Measurements from ENCODE around the gene DDX52. TPM values are rescaled to one million over a fixed set of nuclear protein-coding genes. Genes with fewer than 3 reads are reported as not detected.

Gene DDX52
- total and polyA plus RNA-seq, 2 of the 8 experiments (the other 6 are each of a cell fraction or from before 2014, with no cell fraction given): 10.0 to 45.9 TPM

DNA sequence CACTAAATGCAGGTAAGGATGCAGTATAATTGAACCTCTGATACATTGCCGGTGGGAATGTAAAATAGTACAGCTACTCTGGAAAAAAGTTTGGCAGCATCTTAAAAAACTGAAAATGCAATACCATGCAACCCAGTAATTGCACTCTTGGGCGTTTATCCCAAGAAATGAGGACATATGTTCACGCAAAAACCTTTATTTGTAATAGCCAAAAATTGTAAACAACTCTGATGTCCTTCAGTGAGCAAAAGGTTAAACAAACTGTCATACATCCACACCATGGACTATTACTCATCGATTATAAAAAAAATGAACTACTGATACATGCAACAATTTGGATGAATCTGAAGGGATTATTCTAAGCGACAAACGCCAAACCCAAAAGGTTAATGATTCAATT is 51.0 kb downstream of the DDX52 start:
- WGBS, 2 experiments (ENCODE audit: extremely low coverage in 1 of 2, insufficient coverage in 1 of 2, insufficient read length in 1 of 2, insufficient replicate concordance in 2 of 2, low coverage in 1 of 2, low lambda C conversion rate in 2 of 2, missing lambda C conversion rate in 1 of 2): 85% methylated on average over 6 of the region's 6 CpGs; no CpG with 5 or more reads in 1 of the 2 experiments

More for the DNA sequence above, 51.0 kb downstream of the DDX52 start:
- Histone ChIP-seq H3K9ac (replicated peaks in 1 of 4; ENCODE audit: extremely low read depth in 1 of 4, low read depth in 3 of 4, low read length in 3 of 4) (no peak overlapping the region), H3K27me3 (replicated peaks in 1 of 4; ENCODE audit: control insufficient read depth in 3 of 4, extremely low read depth in 1 of 4, insufficient read depth in 3 of 4, low read length in 3 of 4) (no peaks in the 10 kb centered on the region), H3K56ac (replicated peaks; ENCODE audit: insufficient read length, low read depth, low read length) (no peak overlapping the region), H3K9me3 (ENCODE audit: insufficient read depth in 2 of 2, low read depth in 1 of 2, low read length in 1 of 2) (no peaks in the 10 kb centered on the region), H2BK5ac (ENCODE audit: low read depth, low read length) (no peak overlapping the region), H3K23me2 (ENCODE audit: low read depth, low read length) (no peaks in the 10 kb centered on the region), H3K4ac (replicated peaks; ENCODE audit: insufficient read length, low read depth, low read length) (no peak overlapping the region), H3K14ac (ENCODE audit: insufficient read length) (no peak overlapping the region), H3K23ac (ENCODE audit: insufficient read length) (no peak overlapping the region), H3K27ac (ENCODE audit: low read depth, low read length) (no peak overlapping the region), H2AK5ac (ENCODE audit: low read depth, low read length) (no peak overlapping the region), H3K36me3 (ENCODE audit: control insufficient read depth in 2 of 4, insufficient read depth in 4 of 4, low read length in 3 of 4) (peaks cover 0 to 13% (median 5%) of the 10 kb centered on the region in 4 experiments; a peak in 4 of 8 replicates), H4K8ac (ENCODE audit: extremely low read depth, insufficient read depth, low read length) (no peak overlapping the region), H2AFZ (ENCODE audit: low read length) (no peak overlapping the region), H3K4me2 (ENCODE audit: insufficient read depth in 1 of 2, low read depth in 2 of 2, low read length in 2 of 2) (no peak overlapping the region), H2BK12ac (ENCODE audit: low read depth, low read length) (no peak overlapping the region), H4K91ac (replicated peaks; ENCODE audit: insufficient read length, low read length) (no peak overlapping the region), H4K20me1 (replicated peaks in 1 of 2; ENCODE audit: control insufficient read depth in 1 of 2, insufficient read depth in 2 of 2, low read length in 2 of 2) (no peaks in the 10 kb centered on the region), H2BK20ac (ENCODE audit: low read length) (no peak overlapping the region), H3K18ac (ENCODE audit: extremely low read depth, low read length) (no peak overlapping the region), H2BK120ac (replicated peaks; ENCODE audit: low read depth, low read length) (no peak overlapping the region), H3K79me1 (ENCODE audit: low read depth, low read length) (no peaks in the 10 kb centered on the region), H2BK15ac (ENCODE audit: low read length) (no peak overlapping the region), H3K79me2 (ENCODE audit: control insufficient read depth in 1 of 2, insufficient read depth in 2 of 2, low read length in 2 of 2) (no peaks in the 10 kb centered on the region), H3K4me3 (ENCODE audit: extremely low read depth in 1 of 4, insufficient read depth in 2 of 4, low read depth in 3 of 4, low read length in 4 of 4) (no peak overlapping the region), H3K4me1 (replicated peaks in 1 of 4; ENCODE audit: control insufficient read depth in 3 of 4, insufficient read depth in 4 of 4, low read length in 3 of 4) (no peaks in the 10 kb centered on the region), H4K5ac (ENCODE audit: insufficient read length, low read depth, low read length) (no peak overlapping the region)
- POLR2A ChIA-PET (ENCODE audit: partially characterized antibody): interaction anchor here (1.2 kb wide), 1 partner anchor 16 kb away, joined by 3 read pairs; no protein-coding TSS in a partner anchor
- DNase-seq (ENCODE audit: low read depth in 1 of 2, low spot score in 2 of 2) (no peak), FAIRE-seq (no peak)
- TF ChIP-seq JUN (IDR thresholded peaks at IDR 0.05; ENCODE audit: low read depth, low read length): no peak
- no peak for TF ChIP-seq TAF7 (optimal IDR thresholded peaks at IDR 0.05; ENCODE audit: borderline replicate concordance, low read depth, low read length)
- TF ChIP-seq CBX8 (IDR thresholded peaks at IDR 0.05; ENCODE audit: borderline replicate concordance, low read depth, low read length): no peak
- no peak for TF ChIP-seq CHD2 (IDR thresholded peaks at IDR 0.05; ENCODE audit: low read length)
- no peak for TF ChIP-seq TBP (IDR thresholded peaks at IDR 0.05; ENCODE audit: low read depth, low read length)
- TF ChIP-seq JUND (IDR thresholded peaks at IDR 0.05; ENCODE audit: low read length): no peak
- no peak for TF ChIP-seq SIN3A (conservative IDR thresholded peaks at IDR 0.05 in 1 of 2, IDR thresholded peaks at IDR 0.05 in 1 of 2; ENCODE audit: low read depth in 1 of 2, low read length in 2 of 2)
- no peak for TF ChIP-seq RAD21 (IDR thresholded peaks at IDR 0.05 in 1 of 2, conservative IDR thresholded peaks at IDR 0.05 in 1 of 2; ENCODE audit: low read depth in 2 of 2, low read length in 2 of 2)
- no peak for TF ChIP-seq RFX5 (IDR thresholded peaks at IDR 0.05; ENCODE audit: borderline replicate concordance, low read depth, low read length)
- TF ChIP-seq, protein P1, sequence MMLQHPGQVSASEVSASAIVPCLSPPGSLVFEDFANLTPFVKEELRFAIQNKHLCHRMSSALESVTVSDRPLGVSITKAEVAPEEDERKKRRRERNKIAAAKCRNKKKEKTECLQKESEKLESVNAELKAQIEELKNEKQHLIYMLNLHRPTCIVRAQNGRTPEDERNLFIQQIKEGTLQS (IDR thresholded peaks at IDR 0.05; ENCODE audit: insufficient read depth, low read depth, low read length): no peak
- TF ChIP-seq SIX5 (IDR thresholded peaks at IDR 0.05; ENCODE audit: low read depth, low read length): no peak
- TF ChIP-seq ZNF274 (IDR thresholded peaks at IDR 0.05; ENCODE audit: borderline replicate concordance, extremely low read depth, low read length): no peak
- no peak for TF ChIP-seq MAFK (IDR thresholded peaks at IDR 0.05; ENCODE audit: low read depth, low read length)
- TF ChIP-seq NRF1 (IDR thresholded peaks at IDR 0.05; ENCODE audit: low read depth, low read length): no peak
- CTCF ChIA-PET (ENCODE audit: partially characterized antibody): interaction anchor here (1.2 kb wide), 1 partner anchor 12 kb away, joined by 4 read pairs; no protein-coding TSS in a partner anchor

Measured in H1 (cell line).